HG02840 (cell line): ENCODE results near the gene ZNF32.

Source experiments
- ATAC-seq: cut with Tn5 transposase; IDR thresholded peaks from one replicate; pipeline ENCODE4 v1.9.1; 2021; ENCODE audit warnings: mild to moderate bottlenecking, moderate library complexity, moderate number of reproducible peaks; ENCODE audit not compliant: unreplicated experiment, low FRiP score

Gene ZNF32

DNA sequence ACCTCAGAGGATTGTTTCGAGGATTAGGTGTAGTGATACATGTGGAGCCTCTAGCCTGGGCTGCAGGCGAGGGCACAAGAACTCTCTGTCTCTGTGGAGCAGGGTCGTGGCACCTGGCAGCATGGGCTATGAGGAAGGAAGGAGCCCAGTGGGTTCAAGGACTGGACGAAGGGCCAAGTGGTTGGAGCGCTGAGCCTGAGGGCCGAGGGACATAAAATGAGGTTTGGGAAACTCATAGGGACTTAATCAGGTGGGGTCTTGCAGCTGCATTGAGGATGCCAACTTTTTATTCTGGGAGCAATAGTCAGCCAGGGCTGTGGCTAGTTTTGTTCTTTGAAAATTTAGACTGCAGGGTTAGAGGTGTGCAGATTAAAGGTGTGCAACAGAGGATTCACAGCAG is 33.0 kb upstream of the ZNF32 start:
- no peak for ATAC-seq

DNA sequence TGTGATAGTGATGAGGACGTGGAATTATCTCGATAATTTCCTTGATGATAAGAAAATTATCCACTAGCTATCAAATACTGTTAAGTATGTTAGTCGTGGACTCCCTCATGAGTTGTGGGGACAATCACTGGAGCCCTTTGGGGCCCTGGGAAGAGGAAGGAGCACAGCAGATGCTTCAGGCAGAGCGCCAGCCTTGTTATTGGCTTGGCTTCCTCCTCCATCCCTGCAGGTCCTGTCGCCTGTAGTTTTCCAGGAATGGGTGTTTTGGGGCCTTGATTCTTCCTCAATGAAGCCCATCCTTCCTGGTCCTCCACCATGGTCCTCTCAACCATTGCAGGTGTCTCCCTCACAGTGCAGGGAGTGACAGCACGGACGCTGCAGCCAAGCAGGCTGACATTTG is 32.5 kb upstream of the ZNF32 start:
- no peak for ATAC-seq

DNA sequence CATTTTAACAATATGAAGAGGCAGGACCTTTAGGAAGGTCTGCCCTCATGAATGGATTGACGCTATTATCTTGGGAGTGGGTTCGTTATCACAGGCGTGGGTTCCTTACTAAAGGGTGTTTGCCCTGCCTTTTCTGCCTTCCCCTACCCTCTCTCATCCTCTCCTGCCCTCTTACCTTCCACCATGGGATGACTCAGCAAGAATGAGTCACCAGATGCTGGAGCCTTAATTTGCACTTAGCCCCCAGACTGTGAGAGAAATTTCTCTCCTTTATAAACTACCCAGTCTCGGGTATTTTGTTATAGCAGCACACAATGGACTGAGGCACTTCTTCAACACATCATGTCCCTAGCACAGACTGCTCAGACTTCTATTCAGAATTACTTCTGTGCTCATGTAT is 31.4 kb upstream of the ZNF32 start:
- no peak for ATAC-seq

DNA sequence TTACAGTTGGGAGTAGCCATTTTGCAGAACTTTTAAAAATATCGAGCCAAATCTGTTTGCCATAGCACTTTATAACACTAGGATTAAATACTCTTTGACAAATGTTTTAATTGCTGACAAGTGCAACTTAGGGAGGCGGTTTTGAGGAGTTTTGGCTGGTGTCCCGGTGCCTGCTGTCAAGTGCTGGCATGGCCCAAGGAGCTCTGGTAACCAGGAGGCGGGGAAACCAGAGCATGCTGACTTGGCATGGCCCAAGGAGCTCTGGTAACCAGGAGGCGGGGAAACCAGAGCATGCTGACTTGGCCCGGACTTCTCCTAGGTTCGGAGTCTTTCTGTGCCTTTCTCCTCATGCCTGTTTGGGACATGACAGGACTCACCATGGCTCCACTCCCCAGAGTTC is 30.8 kb upstream of the ZNF32 start:
- no peak for ATAC-seq

DNA sequence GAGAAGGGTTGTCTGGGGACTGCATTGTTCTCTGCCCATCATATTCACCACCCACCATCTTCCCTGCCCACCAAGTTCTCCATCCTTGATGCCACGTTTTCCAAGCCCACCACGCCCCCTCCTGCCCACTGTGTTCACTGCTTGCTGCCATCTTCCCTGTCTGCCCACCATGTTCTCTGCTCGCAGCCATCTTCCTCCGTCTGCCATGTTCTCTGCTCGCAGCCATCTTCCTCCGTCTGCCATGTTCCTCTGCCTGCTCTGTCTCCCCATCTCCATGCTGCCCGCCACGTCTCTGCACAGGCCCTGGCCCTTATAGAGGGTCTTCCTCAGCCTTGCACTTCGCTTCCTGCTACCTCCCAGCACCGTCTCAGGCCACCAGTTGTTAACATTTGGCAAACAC is 30.0 kb upstream of the ZNF32 start:
- ATAC-seq: no peak

DNA sequence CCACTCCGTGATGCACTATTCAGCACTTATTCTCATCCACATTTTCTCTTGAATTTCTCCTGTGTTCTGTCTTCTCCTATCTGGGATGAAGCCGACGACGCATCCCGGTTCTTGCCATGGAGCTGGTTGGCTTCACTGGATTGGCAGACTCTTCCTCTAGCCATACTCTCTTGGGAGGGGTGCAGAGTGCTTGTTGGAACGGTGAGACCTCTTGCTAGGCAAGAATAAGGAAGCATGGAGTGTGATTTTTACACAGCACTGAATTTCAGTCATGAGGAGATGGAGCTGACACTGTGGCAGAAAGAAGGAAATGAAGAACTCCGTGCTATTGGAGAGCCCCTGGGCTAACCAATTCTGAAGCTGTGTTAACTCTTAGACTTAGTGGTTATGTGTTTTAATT is 28.2 kb upstream of the ZNF32 start:
- ATAC-seq: no peak

DNA sequence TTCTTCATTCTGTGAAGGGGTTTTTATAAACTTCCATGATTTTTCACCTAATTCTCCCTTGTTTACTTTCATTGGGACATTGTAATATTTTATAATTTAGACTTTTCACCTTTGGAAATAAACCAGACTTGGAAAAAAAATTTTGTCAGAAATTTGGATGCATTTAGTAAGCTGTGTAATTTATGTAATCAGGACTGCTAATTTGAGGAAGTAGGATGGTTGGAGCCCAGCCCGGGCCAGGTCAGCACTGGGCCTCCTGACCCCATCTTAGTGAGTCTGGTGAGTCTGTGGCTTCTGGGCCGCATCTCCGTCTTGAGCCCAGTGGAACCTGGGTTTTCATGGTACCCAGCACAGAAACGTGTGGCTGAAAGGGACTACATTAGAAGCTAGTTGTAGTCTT is 27.6 kb upstream of the ZNF32 start:
- no peak for ATAC-seq

DNA sequence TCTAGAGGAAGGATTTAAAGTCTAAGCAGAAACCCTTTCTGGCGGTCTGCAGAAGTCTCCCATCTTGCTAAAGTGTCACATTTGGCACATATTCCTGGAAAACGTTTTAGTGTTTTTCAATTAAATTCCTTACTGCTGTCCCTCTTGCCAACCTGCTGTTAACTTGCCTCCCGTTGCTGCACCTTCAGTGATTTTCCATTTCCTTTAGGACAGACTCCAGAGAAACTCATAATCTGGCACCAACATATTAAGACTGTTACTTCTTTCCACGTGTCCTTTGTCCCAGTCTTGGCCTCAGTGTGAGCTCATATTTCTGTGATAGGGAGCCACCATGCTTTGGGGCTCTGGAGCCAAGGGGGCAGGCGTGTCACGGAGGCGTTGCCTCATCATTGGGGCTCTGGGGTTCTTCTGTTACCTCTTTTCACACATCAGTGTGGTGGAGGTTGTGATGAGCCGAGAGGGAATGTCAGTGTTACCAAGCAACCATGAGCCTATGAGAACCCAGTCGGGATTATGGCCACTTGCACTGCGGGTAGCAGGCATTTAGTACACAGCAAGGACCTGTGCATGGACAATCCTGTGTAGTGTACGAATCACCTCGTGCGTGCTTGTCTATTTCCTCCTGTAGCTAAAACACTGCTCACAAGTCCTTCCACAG is 26.0 kb upstream of the ZNF32 start:
- no peak for ATAC-seq

DNA sequence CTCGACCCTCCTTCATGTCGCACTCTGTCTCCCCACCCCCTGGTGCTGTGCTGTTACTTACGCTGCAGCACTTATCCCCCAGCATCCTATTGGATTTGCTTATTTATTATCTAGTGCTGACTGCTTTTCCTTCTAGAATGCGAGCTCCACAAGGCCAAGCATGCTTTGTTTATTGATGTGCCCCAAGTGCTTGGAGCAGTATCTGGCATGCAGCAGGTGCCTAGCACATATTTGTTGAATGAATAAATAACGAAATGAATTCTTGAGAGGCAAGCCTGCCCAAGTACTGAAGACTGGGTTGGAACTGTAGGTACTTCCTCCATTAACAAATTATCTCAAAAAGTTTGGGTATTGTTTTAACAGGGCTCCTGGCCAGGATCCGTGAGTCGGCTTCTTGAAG is 24.8 kb upstream of the ZNF32 start:
- no peak for ATAC-seq

DNA sequence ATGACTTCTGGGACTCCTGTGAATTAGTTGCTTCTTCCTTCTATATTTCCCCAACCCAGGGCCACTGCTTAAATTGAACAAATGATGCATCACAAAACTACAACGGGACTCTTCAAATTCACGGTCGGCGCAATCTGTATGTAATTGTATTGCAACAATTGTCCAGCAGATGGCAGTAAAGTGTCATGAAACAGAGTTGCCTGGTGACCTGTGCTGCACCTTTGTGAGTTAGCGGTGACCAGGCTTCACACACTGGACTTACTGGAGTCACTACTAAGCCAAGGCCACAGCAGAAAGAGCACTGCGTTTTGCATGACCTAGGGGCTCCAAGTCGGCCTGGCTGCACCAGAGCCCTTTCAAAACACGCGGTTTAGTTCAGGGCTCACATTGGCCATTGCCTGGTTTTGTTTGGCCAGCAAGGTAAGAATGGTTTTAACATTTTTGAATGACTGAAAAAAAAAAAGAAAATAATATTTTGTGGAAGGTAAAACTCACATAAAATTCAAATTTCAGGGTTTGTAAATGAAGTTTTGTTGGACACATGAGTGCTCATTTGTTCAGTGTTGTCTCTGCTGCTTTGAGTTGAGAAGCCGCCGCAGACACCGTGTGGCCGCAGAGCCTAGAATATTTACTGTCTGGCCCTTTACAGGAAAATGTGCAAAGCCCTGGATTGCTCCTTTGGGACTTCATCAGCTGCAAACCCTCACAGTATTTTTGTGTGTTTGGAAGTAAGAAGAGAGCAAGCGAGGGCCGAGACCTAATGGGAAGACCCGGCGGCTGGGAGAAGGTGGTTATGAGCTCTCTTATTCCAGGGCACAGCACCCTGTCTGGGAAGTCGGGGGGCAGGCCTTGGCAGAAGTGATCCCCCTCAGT is 23.2 kb upstream of the ZNF32 start:
- ATAC-seq: no peak

DNA sequence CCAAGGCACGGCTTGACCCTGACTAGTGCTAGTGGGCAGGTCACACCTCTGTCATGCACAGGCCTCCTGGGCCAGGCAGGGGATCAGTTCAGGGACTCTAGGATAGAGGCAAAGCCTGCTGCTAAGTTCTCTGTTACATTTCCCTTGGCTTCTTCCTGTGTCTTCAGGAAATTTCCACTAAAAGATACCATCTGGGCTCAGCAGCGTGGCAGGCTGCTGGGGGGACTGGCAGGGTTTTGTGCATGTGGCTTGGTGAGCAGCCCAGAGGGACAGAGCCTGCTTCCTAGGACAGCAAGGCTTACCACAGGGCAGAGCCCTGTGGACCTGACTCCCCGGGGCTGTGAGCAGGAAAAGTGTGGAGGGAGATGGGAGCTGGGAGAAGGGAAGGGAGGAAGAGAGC is 20.7 kb upstream of the ZNF32 start:
- ATAC-seq: no peak

DNA sequence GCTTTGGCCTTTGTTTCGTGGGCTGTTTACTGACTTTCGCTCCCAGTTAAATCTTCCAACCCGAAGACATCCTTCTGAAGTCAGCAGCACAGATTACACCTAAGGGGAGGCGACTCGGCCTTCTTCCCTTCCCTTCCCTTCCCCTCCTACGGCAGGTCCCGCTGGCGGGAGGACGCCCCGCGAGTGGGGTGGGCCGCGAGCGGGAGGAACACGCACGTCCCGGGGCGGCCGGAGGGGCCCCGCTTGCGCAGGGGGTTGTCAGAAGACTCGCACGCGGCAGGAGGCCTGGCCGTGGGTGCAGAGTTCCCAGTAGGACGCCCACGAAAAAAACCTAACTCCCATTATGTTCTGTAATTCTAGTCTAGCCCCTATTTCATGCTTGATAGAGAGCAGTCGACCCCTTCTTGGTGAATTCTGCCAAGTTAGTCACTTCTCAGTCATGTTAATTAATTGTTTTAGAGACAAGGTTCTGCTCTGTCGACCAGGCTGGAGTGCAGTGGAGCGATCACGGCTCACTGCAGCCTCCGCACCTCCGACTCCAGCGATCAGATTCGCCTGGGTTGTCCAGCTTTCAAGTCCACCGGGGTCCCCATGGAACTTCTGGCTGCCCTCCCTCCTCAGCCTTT is 19.2 kb upstream of the ZNF32 start:
- ATAC-seq: no peak

DNA sequence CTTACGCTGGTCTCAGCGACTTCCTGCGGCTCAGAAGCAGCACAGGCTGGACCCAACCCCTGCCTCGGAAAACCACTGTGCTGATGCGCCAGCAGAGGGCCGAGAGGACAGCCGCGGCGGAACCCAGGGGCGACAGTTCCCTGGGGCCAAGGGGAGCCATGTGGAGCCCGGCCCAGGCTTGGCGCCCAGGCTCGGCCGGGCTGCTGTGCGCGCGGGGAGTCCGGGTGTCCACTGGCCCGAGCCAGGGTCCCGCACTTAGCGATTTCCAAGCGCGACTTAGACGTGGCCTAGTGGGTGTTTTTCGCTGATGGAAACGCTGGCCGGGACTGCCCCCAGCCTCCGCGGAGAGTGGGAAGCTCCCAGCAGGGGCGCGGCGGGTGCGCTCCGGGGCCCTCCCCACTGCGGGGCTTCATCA is 18.6 kb upstream of the ZNF32 start:
- ATAC-seq: no peak

DNA sequence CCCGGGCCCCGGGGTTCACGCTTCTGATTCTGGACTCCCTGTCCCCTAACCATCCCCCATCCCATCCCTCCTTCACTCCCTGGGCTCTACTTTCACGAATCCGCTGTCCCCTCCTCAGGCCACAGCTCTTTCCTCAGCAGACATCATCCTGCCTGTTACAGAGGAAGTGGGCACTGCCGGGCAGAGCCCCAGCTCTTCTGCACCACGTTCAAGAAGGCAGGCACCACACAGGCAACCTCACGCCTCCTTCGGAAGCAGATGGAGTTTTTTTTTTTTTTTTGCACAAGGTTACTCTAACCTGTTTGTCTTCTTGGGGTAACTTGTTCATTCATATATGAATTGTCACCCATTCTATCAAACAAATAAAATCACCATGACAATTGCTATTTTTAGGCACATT is 17.9 kb upstream of the ZNF32 start:
- no peak for ATAC-seq

DNA sequence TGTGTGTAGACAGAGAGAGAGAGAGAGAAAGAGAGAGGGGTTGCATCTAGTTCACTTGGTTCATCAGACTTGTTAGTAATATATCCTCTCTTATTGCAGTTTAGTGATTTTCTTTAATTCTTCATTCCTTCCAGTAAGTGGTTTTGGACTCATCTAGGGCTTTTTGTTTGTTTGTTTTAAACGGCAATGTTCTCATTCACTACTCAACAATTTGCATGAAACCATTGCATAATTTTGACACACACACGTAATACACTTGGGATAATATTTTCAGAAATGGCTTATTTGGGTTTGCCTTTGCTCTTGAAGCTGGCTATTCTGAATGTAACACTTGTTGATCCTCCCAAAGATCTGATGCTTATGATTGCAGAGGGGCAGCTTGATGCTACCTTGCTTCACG is 16.4 kb upstream of the ZNF32 start:
- no peak for ATAC-seq

DNA sequence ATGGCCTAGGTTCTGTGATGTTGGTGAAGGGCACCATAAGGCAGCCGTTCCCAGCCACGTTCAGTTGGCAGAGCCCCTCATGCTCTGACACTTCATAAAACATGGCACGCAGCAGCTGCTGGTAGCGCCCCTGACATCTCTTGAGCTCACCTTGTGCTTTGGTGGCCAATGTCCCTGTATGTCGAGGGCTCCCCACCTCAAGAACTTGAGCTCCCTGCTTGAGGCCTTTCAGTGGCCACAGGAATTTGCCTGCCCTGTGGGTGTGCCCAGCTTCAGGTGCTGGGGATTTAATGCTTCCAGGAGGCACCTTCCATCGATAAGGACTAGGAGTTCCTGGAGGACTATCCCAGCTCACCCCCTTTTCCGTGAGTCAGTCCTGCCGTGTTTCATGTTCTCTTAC is 9.5 kb upstream of the ZNF32 start:
- ATAC-seq: no peak

DNA sequence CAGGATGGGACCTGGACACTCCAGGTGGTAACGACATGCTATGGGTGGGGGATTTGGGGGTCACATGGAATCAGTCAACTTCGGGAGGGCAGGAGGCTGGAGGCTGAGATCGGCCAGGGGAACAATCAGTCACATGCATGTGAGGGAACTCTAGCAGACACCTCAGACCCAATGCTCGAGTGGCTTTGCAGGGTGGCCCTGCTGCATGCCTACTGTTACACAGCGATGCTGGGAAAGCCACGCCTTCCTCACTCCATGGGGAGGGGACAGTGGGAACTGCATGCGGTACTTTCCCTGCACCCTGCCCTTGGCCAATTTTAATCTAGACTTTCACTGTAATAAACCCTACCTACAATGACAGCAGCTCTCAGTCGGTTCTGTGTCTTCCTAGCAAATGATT is 6.6 kb upstream of the ZNF32 start:
- no peak for ATAC-seq

DNA sequence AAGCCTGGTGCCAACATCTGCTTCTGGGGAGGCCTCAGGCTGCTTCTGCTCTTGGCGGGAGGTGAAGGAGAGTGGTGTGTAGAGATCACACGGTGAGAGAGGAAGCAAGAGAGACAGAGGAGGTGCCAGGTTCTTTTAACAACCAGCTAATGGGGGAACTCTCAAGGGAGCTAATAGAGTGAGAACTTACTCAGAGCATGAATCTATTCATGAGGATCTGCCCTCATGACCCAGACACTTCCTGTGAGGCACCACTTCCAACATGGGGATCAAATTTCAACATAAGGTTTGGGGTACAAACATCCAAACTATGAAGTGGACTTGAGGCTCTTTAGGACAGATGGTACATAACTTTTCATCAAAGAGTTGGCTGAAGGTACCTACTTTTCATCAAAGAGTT is 5.1 kb upstream of the ZNF32 start:
- ATAC-seq: no peak

DNA sequence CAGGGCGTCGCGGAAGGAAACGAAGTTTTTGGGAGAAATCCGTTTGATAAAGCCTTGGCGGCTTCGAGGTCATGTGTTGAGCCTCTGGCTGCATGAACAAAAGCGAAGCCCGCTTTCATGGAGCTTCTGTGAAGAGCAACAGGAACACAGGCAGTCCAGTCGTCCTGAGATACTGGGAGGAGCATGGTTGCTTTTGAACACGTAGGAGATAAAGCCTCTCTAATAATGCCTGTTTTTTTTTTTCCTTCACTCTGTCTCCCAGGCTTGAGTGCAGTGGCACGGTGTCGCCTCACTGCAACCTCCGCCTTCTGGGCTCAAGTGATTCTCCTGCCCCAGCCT is 473 bp upstream of the ZNF32 start:
- ATAC-seq: no peak

DNA sequence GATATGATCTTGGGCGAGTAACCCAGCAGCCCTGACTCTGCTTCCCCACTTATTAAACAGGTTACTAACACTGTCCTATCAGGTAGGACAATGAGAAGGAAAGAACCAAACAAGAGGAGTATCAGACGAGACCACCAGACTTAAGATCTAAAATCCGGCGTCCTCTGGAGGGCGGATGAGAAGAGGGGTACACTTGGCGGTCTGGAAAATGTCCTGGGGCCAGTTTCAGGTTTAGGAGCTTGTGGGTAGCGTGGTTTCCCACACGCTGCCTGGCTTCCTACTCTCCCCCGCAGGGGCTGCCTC is 635 bp downstream of the ZNF32 start:
- ATAC-seq: no peak

DNA sequence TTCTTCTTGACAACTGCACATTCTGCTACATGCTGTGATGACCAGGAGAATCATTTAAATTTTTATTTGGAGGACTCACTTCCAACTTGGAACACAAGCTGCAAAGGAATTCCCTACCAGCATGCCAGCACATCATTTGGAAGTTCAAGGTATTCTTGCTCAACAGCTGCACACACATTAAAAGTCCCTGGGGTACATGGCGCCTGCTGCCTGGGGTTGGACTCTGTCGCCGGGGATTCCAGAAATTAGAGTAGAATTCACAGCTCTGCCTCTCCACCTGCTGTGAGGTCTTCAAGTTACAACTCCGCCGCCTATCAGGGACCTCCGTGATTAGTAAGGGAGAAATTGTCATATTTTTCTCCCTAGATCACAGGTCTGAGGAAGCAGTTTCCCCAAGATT is 1.1 kb downstream of the ZNF32 start:
- ATAC-seq: no peak

DNA sequence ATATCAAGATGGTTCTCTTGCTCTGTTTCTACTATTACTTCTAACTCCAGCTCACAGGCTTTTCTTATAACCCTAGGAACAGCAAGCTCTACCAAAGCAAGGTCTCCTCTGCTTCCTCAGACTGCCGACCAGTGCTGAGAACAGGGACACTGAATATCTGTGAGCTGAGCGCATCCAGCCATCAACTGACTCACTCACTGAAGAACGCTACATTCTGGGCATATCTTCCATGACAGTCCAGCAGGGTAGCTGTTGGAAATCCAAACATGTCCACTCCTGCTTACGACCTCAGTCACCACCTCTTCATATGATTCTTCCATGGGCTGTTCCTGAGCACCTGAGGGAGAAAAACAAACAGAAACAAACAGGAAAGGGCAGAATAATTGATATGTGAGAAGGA is 2.8 kb downstream of the ZNF32 start:
- ATAC-seq: no peak
